HepG2 (cell line): ENCODE measurements around the gene C5orf58. TPM values are rescaled to one million over a fixed set of nuclear protein-coding genes. Genes with fewer than 3 reads are reported as not detected.

Experiments
- ATAC-seq: fragments of 200-7000 bp; cut with Tn5 transposase; 3 replicates; pipeline ENCODE4 v1.9.1; 2020; ENCODE audit warnings: mild to moderate bottlenecking, moderate library complexity
- BruUV-seq: library from RNA; stranded (reverse); fragments of 400-500 nt; replicated peaks from 2 replicates; lab custom pipeline; 2021; lab: Mats Ljungman, UMichigan
- CTCF ChIA-PET: fragments of 300-600 bp; formaldehyde crosslinking; extraction: SDS; loops from one replicate; lab custom pipeline; 2021; ENCODE audit warnings: low total read pairs, inconsistent platforms, low intra/inter-chr PET ratio; lab: Yijun Ruan, JAX
- POLR2A ChIA-PET: fragments of 350-600 bp; sonication (Branson Sonifier 250); formaldehyde crosslinking; loops from one replicate; lab custom pipeline; 2020; ENCODE audit warnings: antibody characterized with exemption, inconsistent platforms; lab: Yijun Ruan, JAX
- DNase-seq: peaks from one replicate; pipeline ENCODE4 v3.0.0-alpha.2; 2015; ENCODE audit warnings: low spot score
- FAIRE-seq: peaks from 3 replicates; lab custom pipeline; 2011; peaks lifted over from hg19 to GRCh38; lab: Jason Lieb, UNC
- H2AFZ ChIP-seq: one replicate; pipeline ENCODE4 v1.6.1; 2011; ENCODE audit warnings: low read length, inconsistent platforms
- H3K27ac ChIP-seq: fragments of 300-600 bp; 3 replicates; pipeline ENCODE4 v1.8.0; 2011; ENCODE audit warnings: mixed run types, mild to moderate bottlenecking, mixed read lengths, low read length, inconsistent platforms; ENCODE audit not compliant: insufficient read depth; ENCODE audit errors: extremely low read length
- H3K27me3 ChIP-seq, 2 experiments: fragments of 200-600 bp in 1 of 2; 2 replicates in 1 of 2; 3 replicates in 1 of 2; pipeline versions ENCODE4 v1.6.0 to v1.8.0; 2011; ENCODE audit warnings: low read length in 2 of 2, mild to moderate bottlenecking in 2 of 2, moderate library complexity in 2 of 2, inconsistent platforms in 1 of 2; ENCODE audit not compliant: insufficient read depth in 2 of 2, control insufficient read depth in 1 of 2
- H3K36me3 ChIP-seq, 2 experiments: fragments of 200-600 bp in 1 of 2; replicated peaks in 1 of 2; 2 replicates in 1 of 2; 3 replicates in 1 of 2; pipeline versions ENCODE4 v1.5.1 to v1.8.0; 2011; ENCODE audit warnings: low read length in 2 of 2, inconsistent platforms in 1 of 2; ENCODE audit not compliant: insufficient read depth in 2 of 2, control insufficient read depth in 1 of 2
- H3K4me1 ChIP-seq: 2 replicates; pipeline ENCODE4 v1.5.1; 2012; ENCODE audit warnings: low read length, inconsistent platforms; ENCODE audit not compliant: insufficient read depth
- H3K4me2 ChIP-seq: 2 replicates; pipeline ENCODE4 v1.6.0; 2011; ENCODE audit warnings: low read depth, low read length, inconsistent platforms
- H3K4me3 ChIP-seq, 3 experiments: fragments of 200-600 bp in 1 of 3; sonication (generic), shearing (Covaris generic) in 1 of 3; replicated peaks in 1 of 3; 2 replicates each; pipeline ENCODE4 v1.5.1; 2011 to 2016; ENCODE audit warnings: low read length in 3 of 3, inconsistent platforms in 2 of 3, low read depth in 2 of 3, mild to moderate bottlenecking in 2 of 3, control low read depth in 1 of 3, mixed read lengths in 1 of 3; ENCODE audit not compliant: insufficient read depth in 1 of 3
- H3K79me2 ChIP-seq: one replicate; pipeline ENCODE4 v1.6.1; 2011; ENCODE audit warnings: low read length, inconsistent platforms; ENCODE audit not compliant: insufficient read depth
- H3K9ac ChIP-seq: 2 replicates; pipeline ENCODE4 v1.6.0; 2011; ENCODE audit warnings: mild to moderate bottlenecking, low read depth, low read length, inconsistent platforms; ENCODE audit not compliant: insufficient read depth
- H3K9me3 ChIP-seq: 2 replicates; pipeline ENCODE4 v1.5.1; 2012; ENCODE audit warnings: mild to moderate bottlenecking, low read length
- H4K20me1 ChIP-seq: 2 replicates; pipeline ENCODE4 v1.6.0; 2011; ENCODE audit warnings: inconsistent platforms, mild to moderate bottlenecking, low read length, moderate library complexity; ENCODE audit not compliant: insufficient read depth
- ATF1 ChIP-seq: IDR thresholded peaks from 2 replicates; pipeline ENCODE4 v1.6.1; 2016; ENCODE audit warnings: mild to moderate bottlenecking, control low read depth
- ATF7 ChIP-seq, 2 experiments: fragments of 450-650 bp in 1 of 2; sonication (generic) in 1 of 2; formaldehyde crosslinking in 1 of 2; IDR thresholded peaks; 2 replicates each; pipeline versions ENCODE4 v1.4.0 to v1.6.1; 2016 to 2020; ENCODE audit warnings: antibody characterized with exemption in 1 of 2, mild to moderate bottlenecking in 1 of 2, missing genetic modification reagents in 1 of 2
- FOXP1 ChIP-seq, 2 experiments: fragments of 450-650 bp in 1 of 2; IDR thresholded peaks; 2 replicates each; pipeline ENCODE4 v1.6.1; 2017 to 2018; ENCODE audit warnings: antibody characterized with exemption in 1 of 2
- MBD4 ChIP-seq: IDR thresholded peaks from 2 replicates; pipeline ENCODE4 v1.6.1; 2012; ENCODE audit warnings: low read length, inconsistent platforms, borderline replicate concordance
- NR1H2 ChIP-seq: sonication (generic); formaldehyde crosslinking; IDR thresholded peaks from 2 replicates; pipeline ENCODE4 v1.8.1; 2022; ENCODE audit warnings: low read depth, missing genetic modification reagents, borderline replicate concordance
- PTBP1 ChIP-seq: fragments of 200-400 bp; formaldehyde crosslinking; IDR thresholded peaks from 2 replicates; pipeline ENCODE4 v1.6.1; 2018; ENCODE audit warnings: low read length, low read depth; ENCODE audit not compliant: poor library complexity, severe bottlenecking
- TAF15 ChIP-seq: fragments of 200-400 bp; formaldehyde crosslinking; IDR thresholded peaks from one replicate; pipeline ENCODE4 v1.6.1; 2018; ENCODE audit warnings: mild to moderate bottlenecking, low read depth, low read length; ENCODE audit not compliant: poor library complexity, severe bottlenecking
- ZNF773 ChIP-seq: sonication (generic); formaldehyde crosslinking; IDR thresholded peaks from 2 replicates; pipeline ENCODE4 v1.4.0; 2020; ENCODE audit warnings: missing genetic modification reagents, borderline replicate concordance
- WGBS: methylation state at CpG from one replicate; pipeline ENCODE4 v1.1.6; 2017; ENCODE audit warnings: low lambda C conversion rate; 5-methylcytosine and 5-hydroxymethylcytosine counted together
- in situ Hi-C: cut with HindIII; loops from 2 replicates; pipeline ENCODE4 v1.10.0; 2017; ENCODE audit warnings: low pct_unique_long_range_greater_than_20kb; ENCODE audit not compliant: extremely low pct_ligation_motif_present
- intact Hi-C: fragments of 100-400 bp; cut with micrococcal nuclease; formaldehyde crosslinking; loops from one replicate; pipeline ENCODE4 v1.10.0; 2022; ENCODE audit not compliant: unreplicated experiment
- polyA plus RNA-seq, 8 experiments: library from polyadenylated mRNA; depleted of rRNA in 3 of 8; stranded (reverse) in 7 of 8; unstranded in 1 of 8; fragments of >200 nt; fragmentation: Illumina TruSeq in 4 of 8; extraction: Trizol in 4 of 8; gene quantifications; 2 replicates each; pipeline versions ENCODE4 v1.2.1 to v1.2.3, GENCODE V29; 2011 to 2016; ENCODE audit warnings: low read depth in 4 of 8, missing spikeins in 1 of 8, mixed read lengths in 1 of 8; ENCODE audit not compliant: insufficient read depth in 1 of 8
- total RNA-seq, 5 experiments: library from RNA; depleted of rRNA; stranded (reverse); fragments of >200 nt; fragmentation: Illumina TruSeq; extraction: Trizol; gene quantifications; 2 replicates each; pipeline ENCODE4 v1.2.3, GENCODE V29; 2016; ENCODE audit warnings: low read depth in 1 of 5
- TF ChIP-seq, protein P1 (sequence below): IDR thresholded peaks from 2 replicates; pipeline ENCODE4 v1.6.1; 2012; ENCODE audit warnings: inconsistent platforms
- TF ChIP-seq, protein P2 (sequence below): sonication (generic); formaldehyde crosslinking; IDR thresholded peaks from 2 replicates; pipeline ENCODE4 v1.8.1; 2023; ENCODE audit warnings: missing genetic modification reagents, mild to moderate bottlenecking, borderline replicate concordance
- TF ChIP-seq, protein P3 (sequence below): sonication (generic); formaldehyde crosslinking; IDR thresholded peaks from 2 replicates; pipeline ENCODE4 v1.8.1; 2023; ENCODE audit warnings: mild to moderate bottlenecking, missing genetic modification reagents
- TF ChIP-seq, protein P4 (sequence below): sonication (generic); formaldehyde crosslinking; IDR thresholded peaks from 2 replicates; pipeline ENCODE4 v1.4.0; 2020; ENCODE audit warnings: missing genetic modification reagents, low read depth, mild to moderate bottlenecking, borderline replicate concordance
- TF ChIP-seq, protein P5 (sequence below): sonication (generic); formaldehyde crosslinking; IDR thresholded peaks from 2 replicates; pipeline ENCODE4 v1.4.0; 2020; ENCODE audit warnings: mild to moderate bottlenecking, missing genetic modification reagents, borderline replicate concordance

C5orf58 gene
- total and polyA plus RNA-seq, 2 of the 13 experiments (the other 11 are each of a cell fraction or from before 2014, with no cell fraction given), result not detected

DNA sequence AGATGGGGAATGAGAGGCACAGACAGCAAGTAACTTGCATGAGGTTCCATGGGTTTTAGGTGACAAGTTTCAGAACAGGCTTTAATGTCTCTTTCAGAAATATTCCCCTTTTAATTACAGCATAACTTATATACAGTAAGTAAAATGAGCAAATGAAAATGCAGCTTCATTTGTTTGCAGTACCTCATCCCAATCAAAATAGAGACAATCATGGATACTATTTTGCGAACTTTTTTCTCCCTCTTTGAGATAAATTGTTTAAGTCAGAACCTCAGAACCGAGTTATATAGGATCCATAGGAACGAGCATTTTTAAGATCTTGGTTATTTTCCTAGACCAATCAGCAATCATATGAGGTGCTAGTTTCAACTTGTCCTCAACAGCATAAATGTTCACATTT lies 61.3 kb downstream of the C5orf58 start:
- no peak overlapping the region for H3K27ac ChIP-seq
- H2AFZ ChIP-seq, result no peak overlapping the region
- DNase-seq (no peak), ATAC-seq (no peak), FAIRE-seq (no peak)
- no peaks in the 10 kb centered on the region for H3K4me1 ChIP-seq
- H4K20me1 ChIP-seq, result no peaks in the 10 kb centered on the region
- 4% methylated on average over 3 of the region's 3 CpGs for WGBS
- TF ChIP-seq, protein P1, sequence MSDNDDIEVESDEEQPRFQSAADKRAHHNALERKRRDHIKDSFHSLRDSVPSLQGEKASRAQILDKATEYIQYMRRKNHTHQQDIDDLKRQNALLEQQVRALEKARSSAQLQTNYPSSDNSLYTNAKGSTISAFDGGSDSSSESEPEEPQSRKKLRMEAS, result no peak
- no peak for TF ChIP-seq ATF1 (CRISPR knock-in tag)
- no peak for TF ChIP-seq ATF7 (IDR thresholded peaks at IDR 0.05)
- no peak for TF ChIP-seq ATF7 (CRISPR knock-in tag; IDR thresholded peaks at IDR 0.05)
- no peak for TF ChIP-seq FOXP1 (IDR thresholded peaks at IDR 0.05)
- TF ChIP-seq FOXP1 (CRISPR knock-in tag; IDR thresholded peaks at IDR 0.05), result no peak
- no peak for TF ChIP-seq PTBP1
- TF ChIP-seq, protein P2, sequence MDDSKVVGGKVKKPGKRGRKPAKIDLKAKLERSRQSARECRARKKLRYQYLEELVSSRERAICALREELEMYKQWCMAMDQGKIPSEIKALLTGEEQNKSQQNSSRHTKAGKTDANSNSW (CRISPR knock-in tag), result no peak
- TF ChIP-seq ZNF773 (CRISPR knock-in tag), result no peak
- no peak for TF ChIP-seq MBD4
- TF ChIP-seq, protein P3, sequence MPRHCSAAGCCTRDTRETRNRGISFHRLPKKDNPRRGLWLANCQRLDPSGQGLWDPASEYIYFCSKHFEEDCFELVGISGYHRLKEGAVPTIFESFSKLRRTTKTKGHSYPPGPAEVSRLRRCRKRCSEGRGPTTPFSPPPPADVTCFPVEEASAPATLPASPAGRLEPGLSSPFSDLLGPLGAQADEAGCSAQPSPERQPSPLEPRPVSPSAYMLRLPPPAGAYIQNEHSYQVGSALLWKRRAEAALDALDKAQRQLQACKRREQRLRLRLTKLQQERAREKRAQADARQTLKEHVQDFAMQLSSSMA (CRISPR knock-in tag), result no peak
- no peak for TF ChIP-seq NR1H2 (CRISPR knock-in tag)
- TF ChIP-seq, protein P4, sequence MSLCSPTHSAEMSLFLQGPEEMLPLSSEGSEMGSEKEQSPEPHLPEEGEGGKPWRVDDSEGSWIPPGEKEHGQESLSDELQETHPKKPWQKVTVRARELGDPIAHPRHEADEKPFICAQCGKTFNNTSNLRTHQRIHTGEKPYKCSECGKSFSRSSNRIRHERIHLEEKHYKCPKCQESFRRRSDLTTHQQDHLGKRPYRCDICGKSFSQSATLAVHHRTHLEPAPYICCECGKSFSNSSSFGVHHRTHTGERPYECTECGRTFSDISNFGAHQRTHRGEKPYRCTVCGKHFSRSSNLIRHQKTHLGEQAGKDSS (CRISPR knock-in tag), result no peak
- TF ChIP-seq, protein P5, sequence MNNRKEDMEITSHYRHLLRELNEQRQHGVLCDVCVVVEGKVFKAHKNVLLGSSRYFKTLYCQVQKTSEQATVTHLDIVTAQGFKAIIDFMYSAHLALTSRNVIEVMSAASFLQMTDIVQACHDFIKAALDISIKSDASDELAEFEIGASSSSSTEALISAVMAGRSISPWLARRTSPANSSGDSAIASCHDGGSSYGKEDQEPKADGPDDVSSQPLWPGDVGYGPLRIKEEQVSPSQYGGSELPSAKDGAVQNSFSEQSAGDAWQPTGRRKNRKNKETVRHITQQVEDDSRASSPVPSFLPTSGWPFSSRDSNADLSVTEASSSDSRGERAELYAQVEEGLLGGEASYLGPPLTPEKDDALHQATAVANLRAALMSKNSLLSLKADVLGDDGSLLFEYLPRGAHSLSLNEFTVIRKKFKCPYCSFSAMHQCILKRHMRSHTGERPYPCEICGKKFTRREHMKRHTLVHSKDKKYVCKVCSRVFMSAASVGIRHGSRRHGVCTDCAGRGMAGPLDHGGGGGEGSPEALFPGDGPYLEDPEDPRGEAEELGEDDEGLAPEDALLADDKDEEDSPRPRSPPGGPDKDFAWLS (CRISPR knock-in tag), result no peak
- TF ChIP-seq TAF15, result no peak
- no peak overlapping the region for H3K9ac ChIP-seq
- H3K79me2 ChIP-seq, result no peaks in the 10 kb centered on the region
- intact Hi-C loops, result no loop called here
- no peaks in the 10 kb centered on the region for H3K36me3 ChIP-seq
- peaks cover 0 to 11% of the 10 kb centered on the region in 2 experiments; a peak in 1 of 5 replicates for H3K27me3 ChIP-seq
- in situ Hi-C loops, result no loop called here
- H3K4me2 ChIP-seq, result no peak overlapping the region
- H3K4me3 ChIP-seq, result no peak overlapping the region
- peaks cover 9% of the 10 kb centered on the region for H3K9me3 ChIP-seq
- ChIA-PET CTCF (no interaction called here), POLR2A (no interaction called here)
- BruUV-seq, result no TSS peak
